PFSK-1 (cell line): ENCODE measurements around the gene TBC1D9. TPM values are rescaled to one million over a fixed set of nuclear protein-coding genes. Genes with fewer than 3 reads are reported as not detected.

Experiments
- FOXP2 ChIP-seq: optimal IDR thresholded peaks from 2 replicates; pipeline ENCODE3; 2011; ENCODE audit warnings: borderline replicate concordance, control low read depth, inconsistent platforms; ENCODE audit not compliant: insufficient read depth; ENCODE audit errors: extremely low read length, extremely low read depth
- POLR2AphosphoS5 ChIP-seq: IDR thresholded peaks from 2 replicates; pipeline ENCODE4 v1.6.1; 2012; ENCODE audit warnings: low read depth, mild to moderate bottlenecking, control low read depth, low read length, moderate library complexity
- SIN3A ChIP-seq: IDR thresholded peaks from 2 replicates; pipeline ENCODE4 v1.6.1; 2012; ENCODE audit warnings: mild to moderate bottlenecking, low read length, moderate library complexity, borderline replicate concordance; ENCODE audit not compliant: insufficient read depth
- TAF1 ChIP-seq: IDR thresholded peaks from 2 replicates; pipeline ENCODE4 v1.6.1; 2012; ENCODE audit warnings: low read length, control low read depth, borderline replicate concordance; ENCODE audit not compliant: insufficient read depth
- polyA plus RNA-seq: library from polyadenylated mRNA; unstranded; fragments of >200 nt; gene quantifications from one replicate; pipeline ENCODE4 v1.2.1, GENCODE V29; 2012; ENCODE audit warnings: low read depth, missing spikeins; ENCODE audit not compliant: insufficient read length
- TF ChIP-seq, protein P1 (sequence below), 2 experiments: IDR thresholded peaks; 2 replicates each; pipeline versions ENCODE4 v1.6.1 to v1.8.0; 2011 to 2012; ENCODE audit warnings: low read depth in 2 of 2, low read length in 2 of 2, control low read depth in 1 of 2, inconsistent platforms in 1 of 2, mild to moderate bottlenecking in 1 of 2, moderate library complexity in 1 of 2; ENCODE audit not compliant: insufficient read depth in 1 of 2

Gene TBC1D9
- 16.0 TPM for polyA plus RNA-seq

DNA sequence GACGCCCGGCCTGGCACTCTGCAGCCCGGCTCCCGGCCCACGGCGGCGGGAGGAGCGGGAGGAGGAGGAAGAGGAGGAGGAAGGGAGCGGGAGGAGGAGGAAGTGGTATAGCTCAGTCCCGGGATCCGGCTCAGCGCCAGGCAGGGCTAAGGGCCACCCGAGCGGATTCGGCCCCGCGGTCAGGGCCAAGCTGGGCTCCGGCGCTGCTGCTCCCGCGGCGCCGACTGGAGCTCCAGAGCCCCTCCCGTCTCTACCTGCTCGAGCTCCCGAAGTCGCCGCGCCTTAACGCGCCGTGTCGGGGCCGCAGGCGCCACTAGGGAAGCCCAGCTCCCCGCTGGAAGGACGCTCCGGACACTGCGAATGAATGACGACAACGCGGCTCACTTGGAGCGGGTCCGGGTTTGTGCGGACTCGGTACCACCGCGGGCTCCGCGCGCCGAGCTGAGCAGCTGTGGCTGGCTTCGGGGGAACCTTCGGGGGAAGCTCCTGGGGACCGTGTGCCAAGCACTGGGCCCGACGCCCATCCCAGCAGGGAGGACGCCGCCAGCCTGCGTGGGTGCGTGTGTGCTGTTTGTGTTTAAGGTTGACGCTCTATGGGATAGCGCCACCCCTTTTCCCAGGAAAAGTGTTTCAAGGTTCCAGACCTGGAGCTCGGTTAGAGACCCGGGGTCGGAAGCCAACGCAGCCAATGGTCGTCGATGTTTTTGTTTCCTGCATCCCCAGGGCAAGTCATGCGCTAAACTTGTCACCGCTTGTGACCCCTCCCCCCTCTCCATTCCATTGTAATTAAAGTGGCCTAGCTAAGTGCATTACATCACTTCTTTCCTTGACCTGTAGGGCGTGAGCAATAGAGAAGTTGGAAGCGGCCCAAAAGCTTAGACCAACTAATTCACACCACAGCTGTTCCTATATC is at the start of gene TBC1D9:
TBC1D9 (minus strand) TSS at position 67 of the 913 bp plus-strand sequence. CDS start 340 bp downstream, outside the sequence.
- TF ChIP-seq FOXP2 (peak; percentile 88), SIN3A (peak; percentile 67; the same call in 1 of the 2 replicates), POLR2AphosphoS5 (peak; percentile 35), TAF1 (no peak; the same call in none of the 2 replicates)
- TF ChIP-seq, protein P1, sequence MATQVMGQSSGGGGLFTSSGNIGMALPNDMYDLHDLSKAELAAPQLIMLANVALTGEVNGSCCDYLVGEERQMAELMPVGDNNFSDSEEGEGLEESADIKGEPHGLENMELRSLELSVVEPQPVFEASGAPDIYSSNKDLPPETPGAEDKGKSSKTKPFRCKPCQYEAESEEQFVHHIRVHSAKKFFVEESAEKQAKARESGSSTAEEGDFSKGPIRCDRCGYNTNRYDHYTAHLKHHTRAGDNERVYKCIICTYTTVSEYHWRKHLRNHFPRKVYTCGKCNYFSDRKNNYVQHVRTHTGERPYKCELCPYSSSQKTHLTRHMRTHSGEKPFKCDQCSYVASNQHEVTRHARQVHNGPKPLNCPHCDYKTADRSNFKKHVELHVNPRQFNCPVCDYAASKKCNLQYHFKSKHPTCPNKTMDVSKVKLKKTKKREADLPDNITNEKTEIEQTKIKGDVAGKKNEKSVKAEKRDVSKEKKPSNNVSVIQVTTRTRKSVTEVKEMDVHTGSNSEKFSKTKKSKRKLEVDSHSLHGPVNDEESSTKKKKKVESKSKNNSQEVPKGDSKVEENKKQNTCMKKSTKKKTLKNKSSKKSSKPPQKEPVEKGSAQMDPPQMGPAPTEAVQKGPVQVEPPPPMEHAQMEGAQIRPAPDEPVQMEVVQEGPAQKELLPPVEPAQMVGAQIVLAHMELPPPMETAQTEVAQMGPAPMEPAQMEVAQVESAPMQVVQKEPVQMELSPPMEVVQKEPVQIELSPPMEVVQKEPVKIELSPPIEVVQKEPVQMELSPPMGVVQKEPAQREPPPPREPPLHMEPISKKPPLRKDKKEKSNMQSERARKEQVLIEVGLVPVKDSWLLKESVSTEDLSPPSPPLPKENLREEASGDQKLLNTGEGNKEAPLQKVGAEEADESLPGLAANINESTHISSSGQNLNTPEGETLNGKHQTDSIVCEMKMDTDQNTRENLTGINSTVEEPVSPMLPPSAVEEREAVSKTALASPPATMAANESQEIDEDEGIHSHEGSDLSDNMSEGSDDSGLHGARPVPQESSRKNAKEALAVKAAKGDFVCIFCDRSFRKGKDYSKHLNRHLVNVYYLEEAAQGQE (IDR thresholded peaks at IDR 0.05; ENCODE audit: insufficient read depth in 1 of 2, low read depth in 2 of 2, low read length in 2 of 2): peak; percentile 7 to 44; a peak in 1 of 4 replicates

DNA sequence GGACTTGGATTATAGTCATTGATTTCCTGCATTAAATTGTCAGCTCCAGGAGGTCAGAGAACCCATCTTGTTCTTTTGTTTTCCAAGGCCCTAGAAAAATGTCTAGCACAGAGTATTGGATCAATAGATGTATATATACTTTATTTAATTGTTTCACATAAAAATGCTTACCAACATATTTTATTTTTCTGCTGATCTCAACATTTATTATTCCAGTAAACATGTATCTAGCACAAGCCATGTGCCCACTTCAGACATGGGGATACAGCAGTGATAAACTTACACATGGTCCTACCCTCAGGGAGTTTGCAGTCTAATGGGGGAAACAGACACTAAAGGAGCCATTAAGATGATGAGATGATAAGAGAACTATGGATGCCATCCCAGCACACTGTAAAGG is 49.1 kb upstream of the TBC1D9 start:
- TF ChIP-seq POLR2AphosphoS5 (no peak), SIN3A (no peak), TAF1 (no peak), FOXP2 (no peak)
- TF ChIP-seq, protein P1 (IDR thresholded peaks at IDR 0.05; ENCODE audit: insufficient read depth in 1 of 2, low read depth in 2 of 2, low read length in 2 of 2): no peak

DNA sequence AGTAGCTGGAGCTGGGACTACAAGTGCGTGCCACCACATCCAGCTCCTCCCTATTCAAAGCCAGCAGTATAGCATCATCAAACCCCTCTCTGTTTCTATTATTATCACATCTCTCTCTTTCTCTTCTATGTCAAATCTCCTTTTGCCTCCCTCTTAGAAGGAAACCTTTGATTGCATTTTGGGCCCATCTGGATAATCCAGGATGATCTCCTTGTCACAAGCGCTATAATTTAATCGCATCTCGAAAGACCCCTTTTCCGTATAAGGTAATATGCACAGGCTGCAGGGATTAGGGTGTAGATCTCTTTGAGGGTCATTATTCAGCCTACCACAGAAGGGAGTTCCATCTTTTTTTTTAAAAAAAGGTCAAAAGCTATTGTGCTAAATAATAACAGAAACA is 46.4 kb upstream of the TBC1D9 start:
- no peak for TF ChIP-seq POLR2AphosphoS5
- TF ChIP-seq, protein P1 (IDR thresholded peaks at IDR 0.05; ENCODE audit: insufficient read depth in 1 of 2, low read depth in 2 of 2, low read length in 2 of 2): no peak

DNA sequence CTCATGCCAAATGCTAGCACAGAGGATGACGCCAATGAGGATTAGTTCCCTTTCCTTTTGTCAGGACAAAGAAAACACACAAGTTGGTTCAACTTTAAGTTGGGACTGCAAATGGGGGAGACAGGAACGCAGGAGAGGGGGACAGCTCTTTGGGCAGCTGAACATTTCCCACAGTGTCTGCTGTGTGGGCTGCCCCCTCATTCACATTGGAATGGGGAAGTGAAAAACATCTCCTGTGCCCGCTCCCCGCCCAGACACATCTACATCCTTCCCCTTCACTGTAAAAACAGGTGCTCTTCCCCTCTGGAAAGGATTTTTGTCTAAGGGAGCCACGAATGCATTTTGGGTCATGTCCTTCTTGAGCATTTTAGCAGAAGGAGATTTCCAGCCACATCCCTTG is 44.5 kb upstream of the TBC1D9 start:
- TF ChIP-seq TAF1 (no peak), POLR2AphosphoS5 (no peak), FOXP2 (no peak), SIN3A (no peak)
- TF ChIP-seq, protein P1 (IDR thresholded peaks at IDR 0.05; ENCODE audit: insufficient read depth in 1 of 2, low read depth in 2 of 2, low read length in 2 of 2): no peak
